Activated gamma-delta T cell treated with anti-CD3 and anti-CD28 coated beads, Interleukin-2, amount 50 U/mL, for 16 hours (primary cell): ENCODE results near the gene PVRIG.
A peak's percentile ranks its signal among the peaks of the same experiment; 100 is the strongest.
"Not testable (repeated sequence)": the region's sequence is repeated elsewhere in the genome, so short reads cannot be mapped to it uniquely, and the experiment has no call there.

Source experiments
- DNase-seq: peaks from one replicate; pipeline ENCODE4 v3.0.0-alpha.2; 2020; ENCODE audit warnings: low read depth

Gene PVRIG

DNA sequence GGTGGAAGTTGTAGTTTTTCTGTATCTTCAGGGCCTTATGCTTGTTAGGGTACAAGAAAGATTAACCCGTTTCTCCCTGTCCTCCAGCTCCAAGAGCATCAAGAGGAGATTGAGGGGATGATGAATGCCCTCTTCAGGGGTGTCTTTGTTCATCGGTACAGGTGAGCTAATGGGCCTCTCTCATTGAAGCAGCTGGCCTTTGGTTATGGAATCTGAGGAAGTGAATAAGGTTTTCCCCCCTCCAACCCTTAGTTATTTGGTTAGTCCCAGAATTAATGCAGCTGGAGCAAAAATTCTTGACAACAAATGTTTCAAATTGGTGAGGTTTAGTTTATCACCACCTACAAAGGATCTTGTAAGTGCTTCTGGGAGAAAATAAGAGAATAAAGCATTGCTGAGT is 24.5 kb upstream of the PVRIG start:
- DNase-seq: no peak

DNA sequence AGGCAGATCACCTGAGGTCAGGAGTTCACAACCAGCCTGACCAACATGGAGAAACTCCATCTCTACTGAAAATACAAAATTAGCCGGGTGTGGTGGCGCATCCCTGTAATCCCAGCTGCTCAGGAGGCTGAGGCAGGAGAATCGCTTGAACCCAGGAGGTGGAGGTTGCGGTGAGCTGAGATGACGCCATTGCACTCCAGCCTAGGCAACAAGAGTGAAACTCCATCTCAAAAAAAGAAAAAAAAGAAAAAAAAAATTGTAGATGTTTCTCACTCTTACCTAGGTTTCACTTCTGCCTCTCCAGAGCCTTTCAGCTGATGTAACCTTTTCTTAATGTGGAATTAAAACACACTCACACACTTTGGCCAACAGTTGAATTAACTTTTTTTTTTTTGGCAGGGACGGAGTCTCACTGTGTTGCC is 23.8 kb upstream of the PVRIG start:
- not testable (repeated sequence) for DNase-seq

DNA sequence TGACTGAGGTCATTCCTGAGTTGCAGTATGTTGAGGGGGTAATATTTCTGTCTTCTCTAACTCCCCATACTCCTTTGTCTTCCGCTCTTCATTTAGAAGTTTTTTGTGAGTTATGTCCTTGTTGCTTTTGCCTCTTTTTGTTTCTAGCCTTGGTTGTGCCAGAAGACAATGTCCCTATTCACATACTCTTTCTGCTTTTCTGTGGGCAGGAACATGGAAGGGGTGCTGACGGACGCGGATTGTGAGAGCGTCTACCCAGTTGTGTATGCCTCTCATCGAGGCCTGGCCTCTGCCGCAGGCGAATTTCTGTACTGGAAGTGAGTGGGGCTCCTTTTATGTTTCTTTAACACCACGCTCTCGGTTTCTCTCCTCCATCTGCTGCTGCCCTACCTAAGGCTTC is 21.5 kb upstream of the PVRIG start:
- DNase-seq: no peak

DNA sequence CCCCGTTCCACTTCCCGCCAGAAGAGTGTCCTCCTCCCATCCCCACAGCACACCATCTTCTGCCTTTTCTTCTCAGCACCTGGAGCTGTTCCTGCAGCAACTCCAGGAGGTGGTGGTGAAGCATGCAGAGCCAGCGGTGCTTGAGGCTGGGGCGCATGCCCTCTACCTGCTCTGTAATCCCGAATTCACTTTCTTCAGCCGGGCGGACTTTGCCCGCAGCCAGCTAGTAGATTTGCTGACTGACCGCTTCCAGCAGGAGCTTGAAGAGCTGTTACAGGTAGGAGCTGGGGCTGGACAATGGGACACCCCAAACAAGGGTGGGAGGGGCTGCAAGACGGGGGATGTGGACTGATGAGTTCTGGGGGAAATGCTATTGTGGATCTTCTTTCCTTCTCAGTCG is 19.1 kb upstream of the PVRIG start:
- DNase-seq: no peak

DNA sequence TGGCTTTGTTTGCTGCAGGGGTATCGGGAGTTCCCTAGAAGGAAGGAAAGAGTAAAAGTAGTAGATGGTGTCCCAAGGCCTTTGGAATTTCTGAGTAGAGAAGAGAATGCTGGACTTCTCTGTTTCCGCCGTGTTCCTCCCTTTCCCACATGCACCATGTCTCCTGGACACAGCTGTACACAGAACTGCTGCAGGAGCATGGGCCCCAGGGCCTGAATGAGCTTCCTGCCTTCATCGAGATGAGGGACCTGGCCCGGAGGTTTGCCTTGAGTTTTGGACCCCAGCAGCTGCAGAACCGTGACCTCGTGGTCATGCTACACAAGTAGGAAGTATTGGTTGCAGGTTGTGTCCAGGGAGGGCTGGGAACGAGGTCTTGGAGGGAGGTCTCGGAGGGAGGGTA is 15.3 kb upstream of the PVRIG start:
- DNase-seq: no peak

DNA sequence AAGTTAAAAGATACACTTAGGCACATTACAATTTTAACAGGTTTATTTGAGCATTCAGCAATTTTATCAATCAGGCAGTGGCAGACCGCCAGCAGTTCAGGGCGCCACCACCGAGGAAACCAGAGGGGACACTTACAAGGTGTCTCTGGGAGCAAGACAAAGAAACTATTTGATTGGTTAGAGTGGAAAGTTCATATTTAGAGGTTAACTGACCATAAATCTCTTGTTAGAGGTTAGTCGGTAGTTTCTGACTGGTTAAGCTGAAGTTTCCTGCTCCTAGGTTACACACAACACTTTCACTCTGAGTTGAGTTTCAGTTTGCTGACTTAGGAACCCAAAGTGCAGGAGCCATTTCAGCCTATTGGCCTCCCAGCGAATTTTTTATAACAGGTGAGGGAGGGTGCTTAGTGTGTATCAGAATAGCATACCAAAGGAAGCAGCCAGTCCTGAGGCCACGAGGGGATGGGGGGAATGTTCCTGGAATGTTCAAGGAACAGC is 10.8 kb upstream of the PVRIG start:
- no peak for DNase-seq

DNA sequence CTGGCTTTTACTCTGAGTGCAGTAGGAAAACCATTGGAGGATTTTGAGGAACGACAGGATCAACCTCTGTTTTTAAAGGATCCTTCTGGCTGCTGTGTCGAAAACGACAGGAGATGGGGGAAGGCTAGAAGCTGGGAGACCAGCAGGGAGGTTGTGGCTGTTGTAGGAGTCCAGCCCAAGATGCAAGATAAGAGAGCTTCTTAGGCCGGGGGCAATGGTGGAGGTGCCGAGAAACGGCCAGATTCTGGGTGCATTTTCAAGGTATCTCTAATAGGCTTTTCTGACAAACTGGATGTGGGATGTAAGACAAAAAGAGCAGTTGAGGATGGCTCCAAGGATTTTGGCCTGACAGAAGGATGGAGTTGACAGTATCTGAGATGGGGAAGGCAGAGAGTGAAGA is 10.3 kb upstream of the PVRIG start:
- DNase-seq: no peak

DNA sequence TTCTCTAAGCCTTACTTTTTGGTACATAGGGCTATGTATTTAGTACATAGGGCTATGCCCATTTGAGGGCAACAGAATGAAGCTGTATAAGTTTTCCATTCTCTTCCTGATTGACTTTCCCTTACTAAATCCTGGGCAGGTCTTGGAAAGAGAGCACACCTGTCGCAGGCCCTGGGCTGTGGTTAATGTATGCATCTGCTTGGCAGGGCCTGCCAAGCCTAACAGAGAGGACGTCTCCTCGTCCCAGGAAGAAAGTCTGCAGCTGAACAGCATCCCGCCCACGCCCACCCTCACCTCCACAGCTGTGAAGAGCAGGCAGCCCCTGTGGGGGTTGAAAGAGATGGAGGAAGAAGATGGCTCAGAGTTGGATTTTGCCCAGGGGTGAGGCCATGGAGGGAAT is 8.9 kb upstream of the PVRIG start:
- no peak for DNase-seq

DNA sequence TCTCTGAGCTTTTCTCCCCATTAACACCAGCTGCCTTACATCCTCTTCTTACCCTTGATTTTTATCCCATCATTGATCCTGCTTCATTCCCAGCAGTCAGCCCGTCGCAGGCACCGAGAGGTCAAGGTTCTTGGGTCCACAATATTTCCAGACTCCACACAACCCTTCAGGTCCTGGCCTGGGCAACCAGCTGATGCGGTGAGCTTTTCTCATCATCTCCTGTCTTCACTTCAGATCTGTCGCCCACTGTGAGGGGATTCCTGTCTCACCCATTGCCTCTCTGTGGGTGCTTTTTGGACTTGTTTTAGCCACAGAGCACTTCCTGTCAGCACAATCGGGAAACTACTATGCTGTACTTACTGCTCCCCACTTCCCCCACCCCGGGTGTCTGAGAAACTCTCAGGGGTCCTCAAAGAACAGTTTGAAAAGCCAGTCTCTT is 8.4 kb upstream of the PVRIG start:
- no peak for DNase-seq

DNA sequence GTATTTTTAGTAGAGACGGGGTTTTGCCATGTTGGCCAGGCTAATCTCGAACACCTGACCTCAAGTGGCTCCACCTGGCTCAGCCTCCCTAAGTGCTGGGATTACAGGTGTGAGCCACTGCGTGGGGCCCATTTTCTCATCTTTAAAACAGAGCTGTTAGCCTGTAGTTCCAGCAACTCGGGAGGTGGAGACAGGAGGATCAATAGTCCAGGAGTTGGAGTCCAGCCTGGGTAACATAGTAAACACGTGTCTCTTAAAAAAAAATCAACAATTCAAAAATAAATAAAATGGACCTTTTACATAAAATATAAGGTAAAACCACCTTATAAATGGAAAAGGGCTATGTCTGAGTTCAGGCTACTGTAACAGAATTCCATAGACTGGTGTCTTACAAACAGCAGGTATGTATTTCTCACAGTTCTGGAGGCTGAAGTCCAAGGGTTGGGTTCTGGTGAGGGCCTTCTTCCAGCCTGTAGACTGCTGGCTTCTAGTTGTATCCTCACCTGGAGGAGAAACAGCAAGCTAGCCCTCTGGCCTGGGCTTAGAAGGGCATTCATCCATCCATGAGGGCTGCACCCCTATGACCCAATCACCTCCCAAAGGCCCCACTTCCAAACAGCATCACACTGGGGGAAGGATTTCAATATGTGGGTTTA is 7.0 kb upstream of the PVRIG start:
- no peak for DNase-seq

DNA sequence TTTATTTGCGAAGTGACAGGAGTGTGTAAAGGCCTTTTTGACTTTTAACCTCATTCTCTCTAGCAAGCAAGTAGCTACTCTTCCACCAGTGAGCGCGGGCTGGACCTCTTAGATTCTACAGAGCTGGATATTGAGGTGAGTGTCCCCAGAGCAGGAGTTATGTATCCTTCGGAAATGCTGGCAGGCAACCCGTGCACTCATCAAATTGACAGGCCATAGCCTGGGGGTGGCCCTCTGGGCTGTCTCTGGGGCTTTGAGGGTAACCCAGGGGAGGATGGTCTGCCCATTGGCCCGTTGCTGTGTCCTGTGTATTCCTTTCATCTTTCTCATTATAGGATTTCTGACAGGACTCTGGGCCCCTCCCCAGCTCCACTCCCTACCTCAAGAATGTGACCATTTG is 6.1 kb upstream of the PVRIG start:
- DNase-seq: no peak

DNA sequence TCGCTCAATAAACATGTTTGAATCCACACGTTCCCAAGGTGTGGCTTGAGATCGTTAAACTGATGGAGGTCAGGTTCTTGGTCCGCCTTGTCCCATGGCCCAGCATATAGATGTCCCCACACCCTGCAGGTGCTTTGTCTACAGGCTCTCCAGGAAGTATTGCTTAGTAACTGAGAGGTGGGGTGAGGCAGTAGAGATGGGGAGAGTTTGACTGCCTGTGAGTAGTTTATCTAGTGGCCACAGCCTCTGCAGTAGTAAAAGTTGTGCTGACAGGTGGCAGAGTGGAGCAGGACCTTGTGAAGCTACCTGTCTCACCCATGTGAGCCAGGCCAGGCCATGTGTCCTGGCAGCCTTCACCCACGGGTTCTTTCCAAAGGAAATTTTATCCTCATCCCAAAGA is 5.4 kb upstream of the PVRIG start:
- not testable (repeated sequence) for DNase-seq

DNA sequence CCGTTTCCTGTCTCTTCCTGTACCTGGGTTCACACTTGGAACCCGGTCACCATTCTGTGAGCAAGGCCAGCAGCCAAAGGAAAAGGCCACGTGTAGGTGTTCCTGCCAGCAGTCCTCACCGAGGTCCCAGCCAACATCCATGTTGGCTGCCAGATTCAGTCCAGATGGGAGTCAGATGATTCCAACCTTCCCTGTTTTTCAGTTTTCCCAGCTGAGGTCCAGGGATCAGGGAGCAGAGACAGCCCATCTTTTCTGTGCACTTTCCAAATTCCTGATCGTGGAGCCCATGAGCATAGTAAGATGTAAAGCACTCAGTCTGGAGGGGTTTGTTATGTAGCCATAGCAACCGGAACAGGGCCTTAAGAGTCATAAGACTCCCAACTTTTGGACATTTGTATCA is 3.9 kb upstream of the PVRIG start:
- DNase-seq: no peak

DNA sequence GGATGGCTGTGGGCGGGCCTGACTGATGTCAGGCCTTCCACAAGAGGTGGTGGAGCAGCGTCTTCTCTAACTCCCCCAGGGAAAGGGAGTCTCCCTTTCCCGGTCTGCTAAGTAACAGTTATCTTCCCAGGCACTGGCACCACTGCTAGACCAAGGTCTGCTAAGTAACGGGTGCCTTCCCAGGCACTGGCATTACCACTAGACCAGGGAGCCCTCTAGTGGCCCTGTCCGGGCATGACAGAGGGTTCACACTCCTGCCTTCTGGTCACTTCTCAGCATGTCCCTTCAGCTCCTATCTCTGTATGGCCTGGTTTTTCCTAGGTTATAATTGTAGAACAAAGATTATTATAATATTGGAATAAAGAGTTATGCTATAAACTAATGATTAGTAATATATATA is 1.8 kb upstream of the PVRIG start:
- peak; percentile 75 for DNase-seq

DNA sequence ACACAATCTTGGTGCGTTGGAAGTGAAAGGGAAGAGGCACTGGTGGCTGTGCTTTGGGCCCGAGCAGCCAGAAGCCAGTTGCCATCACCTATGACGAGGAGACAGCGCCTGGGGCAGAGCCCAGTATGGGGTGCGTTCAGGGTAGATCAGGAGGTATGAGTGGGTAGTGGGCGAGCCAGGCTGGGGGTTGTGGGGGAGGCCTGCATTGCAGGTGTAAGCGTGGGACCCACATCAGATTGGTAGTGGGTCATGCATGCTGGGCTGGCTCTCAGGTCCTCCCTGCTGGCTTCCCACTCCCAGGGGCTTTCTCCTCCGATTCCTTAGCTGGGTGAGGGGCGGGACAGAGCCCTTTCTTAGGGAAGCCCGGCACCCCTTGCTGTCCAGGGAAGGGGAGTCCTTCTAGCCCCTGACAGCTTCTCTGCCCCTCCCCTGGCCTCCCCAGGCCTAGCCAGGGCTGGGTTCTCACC is 445 bp upstream of the PVRIG start:
- DNase-seq: no peak

DNA sequence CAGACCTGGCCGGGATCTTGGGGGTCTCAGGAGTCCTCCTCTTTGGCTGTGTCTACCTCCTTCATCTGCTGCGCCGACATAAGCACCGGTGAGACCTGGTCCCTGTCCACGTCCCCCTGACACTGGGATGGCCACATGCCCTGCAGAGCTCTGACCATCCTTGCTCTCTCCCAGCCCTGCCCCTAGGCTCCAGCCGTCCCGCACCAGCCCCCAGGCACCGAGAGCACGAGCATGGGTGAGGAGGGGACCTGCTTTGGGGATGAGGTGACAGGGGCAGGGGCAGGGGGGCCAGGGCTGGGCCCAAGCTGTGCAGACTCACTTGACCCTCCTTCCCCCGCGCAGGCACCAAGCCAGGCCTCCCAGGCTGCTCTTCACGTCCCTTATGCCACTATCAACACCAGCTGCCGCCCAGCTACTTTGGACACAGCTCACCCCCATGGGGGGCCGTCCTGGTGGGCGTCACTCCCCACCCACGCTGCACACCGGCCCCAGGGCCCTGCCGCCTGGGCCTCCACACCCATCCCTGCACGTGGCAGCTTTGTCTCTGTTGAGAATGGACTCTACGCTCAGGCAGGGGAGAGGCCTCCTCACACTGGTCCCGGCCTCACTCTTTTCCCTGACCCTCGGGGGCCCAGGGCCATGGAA is 959 bp downstream of the PVRIG start:
- no peak for DNase-seq

DNA sequence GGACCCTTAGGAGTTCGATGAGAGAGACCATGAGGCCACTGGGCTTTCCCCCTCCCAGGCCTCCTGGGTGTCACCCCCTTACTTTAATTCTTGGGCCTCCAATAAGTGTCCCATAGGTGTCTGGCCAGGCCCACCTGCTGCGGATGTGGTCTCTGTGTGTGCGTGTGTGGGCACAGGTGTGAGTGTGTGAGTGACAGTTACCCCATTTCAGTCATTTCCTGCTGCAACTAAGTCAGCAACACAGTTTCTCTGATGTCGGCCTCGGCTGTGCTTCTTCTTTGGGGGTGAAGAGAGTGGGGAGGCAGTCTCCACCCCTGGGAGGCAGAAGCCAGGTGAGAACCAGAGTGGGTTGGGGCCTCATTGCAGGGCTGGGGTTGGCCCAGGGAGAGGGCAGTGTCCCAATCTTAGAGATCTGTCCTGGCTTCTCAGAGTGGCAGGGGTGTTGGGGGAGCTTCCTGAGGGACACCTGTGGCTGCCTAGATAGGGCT is 1.5 kb downstream of the PVRIG start:
- DNase-seq: peak; percentile 68

DNA sequence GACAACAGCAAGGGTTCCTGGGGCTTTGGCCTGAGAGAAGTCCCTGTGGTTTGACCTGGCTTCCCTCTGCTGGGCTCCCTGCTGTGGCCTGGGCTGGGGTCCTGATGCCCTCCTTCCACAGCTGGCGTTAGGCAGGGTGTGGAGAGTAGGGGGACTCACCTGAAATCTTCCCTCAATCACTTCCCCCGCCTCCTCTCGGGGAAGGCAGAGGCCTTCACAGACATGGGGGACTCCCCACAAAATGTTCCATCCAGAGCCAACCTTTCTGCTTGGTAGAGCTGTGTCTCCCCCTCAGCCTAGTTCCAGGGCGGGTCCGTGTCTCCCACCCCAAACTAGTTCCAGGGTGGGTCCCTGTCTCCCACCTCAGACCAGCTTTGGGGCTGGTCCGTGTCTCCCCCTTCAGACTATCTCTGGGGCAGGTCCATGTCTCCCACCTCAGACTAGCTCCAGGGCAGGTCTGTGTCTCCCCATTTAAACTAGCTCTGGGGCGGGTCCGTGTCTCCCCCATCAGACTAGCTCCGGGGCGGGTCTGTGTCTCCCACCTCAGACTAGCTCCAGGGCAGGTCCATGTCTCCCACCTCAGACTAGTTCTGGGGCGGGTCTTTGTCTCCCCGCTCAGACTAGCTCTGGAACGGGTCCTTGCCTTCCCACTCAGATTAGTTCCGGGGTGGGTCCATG is 2.2 kb downstream of the PVRIG start:
- no peak for DNase-seq

DNA sequence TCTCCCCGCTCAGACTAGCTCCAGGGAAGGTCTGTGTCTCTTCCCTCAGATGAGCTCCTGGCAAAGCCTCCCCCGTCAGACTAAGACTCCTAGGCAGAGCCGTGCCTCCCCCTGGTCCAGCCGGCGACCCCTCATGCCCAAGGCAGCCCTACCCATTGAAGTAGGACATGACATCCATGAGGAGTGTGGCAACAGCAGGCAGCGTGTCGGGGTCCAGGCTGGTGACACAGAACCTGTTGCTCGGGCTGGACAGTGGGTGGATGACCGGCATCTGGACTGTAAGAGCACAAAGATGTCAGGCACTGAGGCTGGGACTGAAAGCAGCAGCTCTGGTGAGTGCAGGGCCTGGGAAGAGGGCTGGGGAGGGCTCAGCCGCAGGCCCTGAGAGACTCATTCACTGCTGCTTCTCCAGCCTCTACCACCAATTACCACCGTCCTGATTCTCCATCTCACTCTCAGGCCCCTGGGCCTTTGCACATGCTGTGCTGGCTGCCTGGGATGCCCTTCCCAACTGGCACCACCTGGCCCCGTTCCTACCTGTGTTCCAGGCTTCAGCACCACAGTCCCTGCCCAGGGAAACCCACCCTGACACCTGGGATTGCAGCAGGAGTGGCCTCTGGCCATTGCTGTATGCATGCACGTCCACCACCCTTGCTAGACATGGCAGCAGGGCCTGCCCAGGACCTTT is 2.8 kb downstream of the PVRIG start:
- no peak for DNase-seq

DNA sequence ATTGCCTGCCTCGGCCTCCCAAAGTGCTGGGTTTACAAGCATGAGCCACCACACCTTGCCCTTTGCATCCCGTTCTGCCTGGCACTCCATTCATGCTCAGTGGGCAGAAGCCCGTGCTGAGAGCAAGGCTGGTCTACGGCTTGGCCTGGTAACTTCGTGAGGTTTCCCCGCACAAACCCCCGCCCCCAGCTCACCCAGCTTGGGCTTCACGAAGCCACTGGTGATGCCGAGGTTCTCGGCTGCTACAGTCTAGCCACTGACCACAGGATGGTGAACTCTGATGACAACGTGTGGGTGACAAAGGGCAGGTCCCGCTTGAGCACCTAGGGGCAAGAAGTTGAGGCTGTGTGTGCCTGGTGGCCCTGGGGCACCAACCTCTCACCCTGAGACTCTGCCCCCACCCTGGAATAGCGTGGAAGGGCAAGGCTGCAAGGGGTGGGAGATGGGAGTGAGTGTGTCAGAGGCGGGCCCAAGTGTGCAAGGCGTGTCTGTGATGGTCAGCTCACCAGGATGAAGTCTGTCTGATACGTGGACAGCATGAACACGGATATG is 3.7 kb downstream of the PVRIG start:
- not testable (repeated sequence) for DNase-seq

DNA sequence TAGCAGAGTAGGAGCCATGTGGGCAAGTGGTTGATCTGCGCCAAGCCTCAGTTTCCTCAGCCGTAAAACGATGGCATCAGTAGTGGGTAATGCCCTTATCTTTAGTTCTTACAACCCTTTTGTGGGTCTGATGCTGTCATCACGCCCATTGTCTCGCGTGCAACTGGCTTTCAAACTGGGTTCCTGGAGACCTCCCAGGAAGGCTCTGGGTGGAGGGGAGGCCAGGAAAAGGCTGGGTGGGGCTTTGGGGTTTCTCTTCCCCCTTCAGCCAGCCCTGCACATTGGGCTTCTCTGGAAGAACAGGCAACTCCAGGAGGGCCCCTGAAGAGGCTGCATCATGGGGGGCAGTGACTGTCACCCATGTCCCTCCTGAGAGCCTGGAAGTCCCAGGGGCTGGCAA is 5.1 kb downstream of the PVRIG start:
- DNase-seq: not testable (repeated sequence)

DNA sequence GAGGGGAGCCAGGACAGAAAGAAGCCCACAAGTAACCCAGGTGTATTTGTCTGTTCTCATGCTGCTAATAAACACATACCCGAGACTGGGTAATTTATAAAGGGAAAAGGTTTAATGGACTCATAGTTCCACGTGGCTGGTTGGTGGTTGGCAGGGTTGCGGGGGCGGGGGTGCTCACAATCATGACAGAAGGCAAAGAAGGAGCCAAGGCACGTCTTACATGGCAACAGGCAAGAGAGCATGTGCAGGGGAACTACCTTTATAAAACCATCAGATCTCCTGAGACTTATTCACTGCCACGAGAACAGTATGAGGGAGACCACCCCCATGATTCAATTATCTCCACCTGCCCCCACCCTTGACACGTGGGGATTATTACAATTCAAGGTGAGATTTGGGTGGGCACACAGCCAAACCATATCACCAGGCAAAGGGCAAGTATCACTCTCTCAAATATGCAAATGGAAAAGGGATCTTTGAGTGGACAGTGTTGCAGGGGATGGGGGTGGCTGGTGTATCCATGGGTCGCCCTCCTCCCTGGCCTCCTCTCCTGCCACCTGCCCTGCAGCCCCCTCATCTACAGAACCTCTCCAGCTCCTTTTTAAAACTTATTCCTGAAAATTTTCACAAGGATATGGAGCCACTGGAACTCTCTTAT is 15.0 kb downstream of the PVRIG start:
- not testable (repeated sequence) for DNase-seq
